Measurements from ENCODE around the gene ZNF385B.

GRCh38 chr2:179856205-179856604 lies 5.2 kb downstream of the ZNF385B start:
- TF ChIP-seq, protein P1, sequence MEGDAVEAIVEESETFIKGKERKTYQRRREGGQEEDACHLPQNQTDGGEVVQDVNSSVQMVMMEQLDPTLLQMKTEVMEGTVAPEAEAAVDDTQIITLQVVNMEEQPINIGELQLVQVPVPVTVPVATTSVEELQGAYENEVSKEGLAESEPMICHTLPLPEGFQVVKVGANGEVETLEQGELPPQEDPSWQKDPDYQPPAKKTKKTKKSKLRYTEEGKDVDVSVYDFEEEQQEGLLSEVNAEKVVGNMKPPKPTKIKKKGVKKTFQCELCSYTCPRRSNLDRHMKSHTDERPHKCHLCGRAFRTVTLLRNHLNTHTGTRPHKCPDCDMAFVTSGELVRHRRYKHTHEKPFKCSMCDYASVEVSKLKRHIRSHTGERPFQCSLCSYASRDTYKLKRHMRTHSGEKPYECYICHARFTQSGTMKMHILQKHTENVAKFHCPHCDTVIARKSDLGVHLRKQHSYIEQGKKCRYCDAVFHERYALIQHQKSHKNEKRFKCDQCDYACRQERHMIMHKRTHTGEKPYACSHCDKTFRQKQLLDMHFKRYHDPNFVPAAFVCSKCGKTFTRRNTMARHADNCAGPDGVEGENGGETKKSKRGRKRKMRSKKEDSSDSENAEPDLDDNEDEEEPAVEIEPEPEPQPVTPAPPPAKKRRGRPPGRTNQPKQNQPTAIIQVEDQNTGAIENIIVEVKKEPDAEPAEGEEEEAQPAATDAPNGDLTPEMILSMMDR (IDR thresholded peaks at IDR 0.05) = no peak
- no peak for TF ChIP-seq HMGXB4 (CRISPR knock-in tag; IDR thresholded peaks at IDR 0.05)
- no peak for TF ChIP-seq FOXJ3 (CRISPR knock-in tag; IDR thresholded peaks at IDR 0.05; ENCODE audit: borderline replicate concordance)
- no peak for TF ChIP-seq ATF1 (CRISPR knock-in tag; IDR thresholded peaks at IDR 0.05)
- TF ChIP-seq SMAD3 (CRISPR knock-in tag; IDR thresholded peaks at IDR 0.05; ENCODE audit: borderline replicate concordance) = no peak
- TF ChIP-seq, protein P2, sequence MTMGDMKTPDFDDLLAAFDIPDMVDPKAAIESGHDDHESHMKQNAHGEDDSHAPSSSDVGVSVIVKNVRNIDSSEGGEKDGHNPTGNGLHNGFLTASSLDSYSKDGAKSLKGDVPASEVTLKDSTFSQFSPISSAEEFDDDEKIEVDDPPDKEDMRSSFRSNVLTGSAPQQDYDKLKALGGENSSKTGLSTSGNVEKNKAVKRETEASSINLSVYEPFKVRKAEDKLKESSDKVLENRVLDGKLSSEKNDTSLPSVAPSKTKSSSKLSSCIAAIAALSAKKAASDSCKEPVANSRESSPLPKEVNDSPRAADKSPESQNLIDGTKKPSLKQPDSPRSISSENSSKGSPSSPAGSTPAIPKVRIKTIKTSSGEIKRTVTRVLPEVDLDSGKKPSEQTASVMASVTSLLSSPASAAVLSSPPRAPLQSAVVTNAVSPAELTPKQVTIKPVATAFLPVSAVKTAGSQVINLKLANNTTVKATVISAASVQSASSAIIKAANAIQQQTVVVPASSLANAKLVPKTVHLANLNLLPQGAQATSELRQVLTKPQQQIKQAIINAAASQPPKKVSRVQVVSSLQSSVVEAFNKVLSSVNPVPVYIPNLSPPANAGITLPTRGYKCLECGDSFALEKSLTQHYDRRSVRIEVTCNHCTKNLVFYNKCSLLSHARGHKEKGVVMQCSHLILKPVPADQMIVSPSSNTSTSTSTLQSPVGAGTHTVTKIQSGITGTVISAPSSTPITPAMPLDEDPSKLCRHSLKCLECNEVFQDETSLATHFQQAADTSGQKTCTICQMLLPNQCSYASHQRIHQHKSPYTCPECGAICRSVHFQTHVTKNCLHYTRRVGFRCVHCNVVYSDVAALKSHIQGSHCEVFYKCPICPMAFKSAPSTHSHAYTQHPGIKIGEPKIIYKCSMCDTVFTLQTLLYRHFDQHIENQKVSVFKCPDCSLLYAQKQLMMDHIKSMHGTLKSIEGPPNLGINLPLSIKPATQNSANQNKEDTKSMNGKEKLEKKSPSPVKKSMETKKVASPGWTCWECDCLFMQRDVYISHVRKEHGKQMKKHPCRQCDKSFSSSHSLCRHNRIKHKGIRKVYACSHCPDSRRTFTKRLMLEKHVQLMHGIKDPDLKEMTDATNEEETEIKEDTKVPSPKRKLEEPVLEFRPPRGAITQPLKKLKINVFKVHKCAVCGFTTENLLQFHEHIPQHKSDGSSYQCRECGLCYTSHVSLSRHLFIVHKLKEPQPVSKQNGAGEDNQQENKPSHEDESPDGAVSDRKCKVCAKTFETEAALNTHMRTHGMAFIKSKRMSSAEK (CRISPR knock-in tag; IDR thresholded peaks at IDR 0.05; ENCODE audit: borderline replicate concordance) = no peak
- TF ChIP-seq IRF2 (CRISPR knock-in tag; IDR thresholded peaks at IDR 0.05; ENCODE audit: borderline replicate concordance, low read depth) = no peak
- TF ChIP-seq, protein P3, sequence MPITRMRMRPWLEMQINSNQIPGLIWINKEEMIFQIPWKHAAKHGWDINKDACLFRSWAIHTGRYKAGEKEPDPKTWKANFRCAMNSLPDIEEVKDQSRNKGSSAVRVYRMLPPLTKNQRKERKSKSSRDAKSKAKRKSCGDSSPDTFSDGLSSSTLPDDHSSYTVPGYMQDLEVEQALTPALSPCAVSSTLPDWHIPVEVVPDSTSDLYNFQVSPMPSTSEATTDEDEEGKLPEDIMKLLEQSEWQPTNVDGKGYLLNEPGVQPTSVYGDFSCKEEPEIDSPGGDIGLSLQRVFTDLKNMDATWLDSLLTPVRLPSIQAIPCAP (CRISPR knock-in tag; IDR thresholded peaks at IDR 0.05) = no peak
- no peak for TF ChIP-seq TP53 (CRISPR knock-in tag; IDR thresholded peaks at IDR 0.05)
- TF ChIP-seq ESRRA (CRISPR knock-in tag; IDR thresholded peaks at IDR 0.05; ENCODE audit: borderline replicate concordance) = no peak
- TF ChIP-seq ELF4 (CRISPR knock-in tag; IDR thresholded peaks at IDR 0.05; ENCODE audit: low read depth) = no peak
